Adrenal gland (tissue), 5 donors: ENCODE data around the gene KRT71.

Experiments used
- CTCF ChIP-seq, 6 experiments: fragments of 450-650 bp in 4 of 6; fragments of 200-600 bp in 2 of 6; sonication (generic) in 1 of 6; IDR thresholded peaks; 1 replicate in 5 of 6; 2 replicates in 1 of 6; pipeline versions ENCODE4 v1.5.1 to v1.8.0; 2016 to 2021; ENCODE audit warnings: antibody characterized with exemption in 6 of 6, mild to moderate bottlenecking in 2 of 6, moderate library complexity in 1 of 6
- POLR2A ChIP-seq, 2 donors: fragments of 450-650 bp; IDR thresholded peaks; one replicate each; pipeline ENCODE4 v1.6.1; 2017; ENCODE audit warnings: antibody characterized with exemption in 2 of 2, mild to moderate bottlenecking in 2 of 2, moderate library complexity in 1 of 2
- donor health status: DM: no; HTN: no; CAD: no.

- no peak for TF ChIP-seq CTCF (IDR thresholded peaks at IDR 0.05)
- TF ChIP-seq POLR2A (IDR thresholded peaks at IDR 0.05): no peak
These were observed 58.8 kb downstream of the KRT71 start for GRCh38 chr12:52494100-52494499.
